Dedifferentiated amniotic fluid mesenchymal stem cell (primary cell): Measurements from ENCODE around the gene LRG1.

Experiments
- DNase-seq: peaks from one replicate; pipeline ENCODE4 v3.0.0-alpha.2; 2016; ENCODE audit errors: extremely low spot score

Gene LRG1

DNA sequence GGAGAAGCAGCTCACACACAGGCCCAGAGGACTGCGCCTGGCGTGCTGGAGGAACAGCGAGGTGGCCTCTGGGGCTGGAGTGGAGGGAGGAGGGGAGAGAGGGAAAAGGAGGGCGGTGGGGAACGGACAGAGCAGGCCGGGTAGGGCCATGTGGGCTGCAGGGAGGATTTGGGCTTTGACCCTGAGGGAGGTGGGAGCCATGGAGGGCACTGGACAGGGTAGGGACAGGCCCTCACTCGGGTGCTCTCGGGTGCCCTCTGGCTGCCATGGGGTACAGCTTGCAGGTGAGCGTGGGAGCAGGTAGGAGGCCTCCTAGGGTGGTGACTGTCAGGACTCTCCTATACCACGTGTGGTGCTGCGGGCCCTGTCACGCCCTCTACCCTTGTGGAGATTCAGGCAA lies 44.4 kb downstream of the LRG1 start:
- no peak for DNase-seq

GRCh38 chr19:4494691-4495064 lies 45.2 kb downstream of the LRG1 start:
- no peak for DNase-seq

DNA sequence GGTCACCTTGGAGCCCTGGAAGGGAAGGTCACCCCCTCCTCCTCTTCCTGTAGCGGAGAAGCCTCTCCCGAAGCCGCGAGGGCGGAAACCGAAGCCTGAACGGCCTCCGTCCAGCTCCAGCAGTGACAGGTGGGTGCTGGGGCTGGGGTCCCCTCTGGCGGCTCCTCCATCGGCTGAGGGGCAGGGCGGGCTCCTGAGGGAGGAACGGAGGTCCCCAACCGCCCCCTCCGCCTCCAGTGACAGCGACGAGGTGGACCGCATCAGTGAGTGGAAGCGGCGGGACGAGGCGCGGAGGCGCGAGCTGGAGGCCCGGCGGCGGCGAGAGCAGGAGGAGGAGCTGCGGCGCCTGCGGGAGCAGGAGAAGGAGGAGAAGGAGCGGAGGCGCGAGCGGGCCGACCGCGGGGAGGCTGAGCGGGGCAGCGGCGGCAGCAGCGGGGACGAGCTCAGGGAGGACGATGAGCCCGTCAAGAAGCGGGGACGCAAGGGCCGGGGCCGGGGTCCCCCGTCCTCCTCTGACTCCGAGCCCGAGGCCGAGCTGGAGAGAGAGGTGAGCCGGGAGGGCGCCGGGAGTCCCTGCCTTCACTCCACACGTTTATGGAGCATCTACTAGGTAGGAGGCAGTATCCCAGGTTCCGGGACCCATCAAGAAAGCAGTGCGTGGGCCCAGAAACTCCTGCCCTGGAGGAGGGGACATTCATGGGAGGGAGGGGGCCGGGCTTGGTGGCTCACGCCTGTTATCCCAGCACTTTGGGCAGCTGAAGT lies 45.7 kb downstream of the LRG1 start:
- DNase-seq = no peak

GRCh38 chr19:4493104-4493928 lies 46.5 kb downstream of the LRG1 start:
- DNase-seq = no peak

DNA sequence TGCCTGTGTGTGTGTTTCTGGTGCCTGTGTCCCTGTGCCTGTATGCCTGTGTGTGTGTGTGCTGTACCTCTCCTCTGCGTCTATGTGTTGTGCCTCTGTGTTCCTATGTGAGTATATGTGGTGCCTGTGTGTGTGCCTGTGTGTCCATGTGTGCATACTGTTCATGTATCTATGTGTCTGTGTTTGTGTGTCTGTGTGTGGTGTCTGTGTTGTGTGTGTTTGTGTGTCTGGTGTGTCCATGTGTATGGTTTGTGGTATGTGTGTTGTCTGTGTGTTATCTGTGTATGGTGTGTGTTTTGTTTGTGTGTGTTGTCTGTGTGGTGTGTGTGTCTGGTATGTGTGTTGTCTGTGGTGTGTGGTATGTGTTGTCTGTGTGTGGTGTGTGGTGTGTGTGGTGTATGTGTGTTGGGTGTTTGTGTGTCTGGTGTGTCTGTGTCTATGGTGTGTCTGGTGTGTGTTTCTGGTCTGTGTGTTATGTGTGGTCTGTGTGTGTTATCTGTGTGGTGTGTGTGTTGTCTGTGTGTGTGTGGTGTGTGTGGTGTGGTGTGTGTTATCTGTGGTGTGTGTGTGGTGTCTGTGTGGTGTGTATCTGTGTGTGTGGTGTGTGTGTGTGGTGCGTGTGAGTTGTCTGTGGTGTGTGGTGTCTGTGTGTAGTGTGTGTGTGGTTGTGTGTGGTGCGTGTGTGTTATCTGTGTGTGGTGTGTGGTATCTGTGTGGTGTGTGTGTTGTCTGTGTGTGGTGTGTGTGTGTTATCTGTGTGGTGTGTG lies 47.3 kb downstream of the LRG1 start:
- no peak for DNase-seq

DNA sequence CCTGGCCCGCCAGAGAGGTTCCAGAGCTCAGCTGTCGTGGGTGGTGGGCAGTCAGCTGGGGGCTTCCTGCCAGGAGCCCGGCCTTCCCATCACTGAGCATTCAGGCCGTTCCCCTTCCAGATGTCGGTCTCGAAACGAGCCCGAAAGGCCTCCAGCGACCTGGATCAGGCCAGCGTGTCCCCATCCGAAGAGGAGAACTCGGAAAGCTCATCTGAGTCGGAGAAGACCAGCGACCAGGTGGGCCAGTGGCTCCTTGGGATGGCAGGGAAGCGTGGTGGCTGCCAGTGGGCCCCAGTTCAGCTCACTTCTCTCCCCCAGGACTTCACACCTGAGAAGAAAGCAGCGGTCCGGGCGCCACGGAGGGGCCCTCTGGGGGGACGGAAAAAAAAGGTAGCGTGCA lies 48.4 kb downstream of the LRG1 start:
- no peak for DNase-seq

DNA sequence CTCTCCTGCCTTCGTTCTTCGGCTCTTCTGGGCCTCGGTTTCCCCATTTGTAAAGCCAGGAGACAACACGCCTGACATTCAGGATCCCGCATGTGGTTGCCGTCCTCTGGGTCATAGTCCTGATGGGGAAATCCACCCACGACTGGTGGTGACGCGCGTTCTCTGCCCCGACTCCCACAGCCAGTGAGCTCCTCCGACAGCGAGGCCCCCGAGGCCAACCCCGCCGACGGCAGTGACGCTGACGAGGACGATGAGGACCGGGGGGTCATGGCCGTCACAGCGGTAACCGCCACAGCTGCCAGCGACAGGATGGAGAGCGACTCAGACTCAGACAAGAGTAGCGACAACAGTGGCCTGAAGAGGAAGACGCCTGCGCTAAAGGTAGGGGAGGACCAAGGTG lies 51.3 kb downstream of the LRG1 start:
- DNase-seq = no peak

DNA sequence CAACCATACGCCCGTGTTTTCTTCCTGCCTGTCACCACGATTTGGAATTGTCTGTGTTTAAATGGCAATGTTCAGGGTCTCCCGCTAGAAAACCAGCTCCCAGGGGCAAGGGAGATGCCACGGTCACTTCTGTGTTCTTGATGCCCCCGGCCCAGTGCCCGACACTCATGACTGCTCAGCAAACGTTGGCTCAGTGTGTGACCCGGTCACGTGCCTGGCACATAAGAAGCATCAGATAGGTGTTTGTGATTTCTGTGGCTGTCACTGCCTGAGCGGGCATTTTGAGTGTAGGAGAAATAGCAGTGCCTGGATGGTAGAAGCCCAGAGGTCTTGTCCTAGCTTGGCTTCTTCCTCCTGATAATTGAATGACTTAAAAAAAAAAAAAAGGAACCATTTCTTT lies 52.3 kb downstream of the LRG1 start:
- no peak for DNase-seq
